ENCODE results near the gene OCA2. TPM values are rescaled to one million over a fixed set of nuclear protein-coding genes. Genes with fewer than 3 reads are reported as not detected.

OCA2 gene
- total and polyA plus RNA-seq, 2 experiments from 2014 or later: 0.49 to 0.63 TPM

DNA sequence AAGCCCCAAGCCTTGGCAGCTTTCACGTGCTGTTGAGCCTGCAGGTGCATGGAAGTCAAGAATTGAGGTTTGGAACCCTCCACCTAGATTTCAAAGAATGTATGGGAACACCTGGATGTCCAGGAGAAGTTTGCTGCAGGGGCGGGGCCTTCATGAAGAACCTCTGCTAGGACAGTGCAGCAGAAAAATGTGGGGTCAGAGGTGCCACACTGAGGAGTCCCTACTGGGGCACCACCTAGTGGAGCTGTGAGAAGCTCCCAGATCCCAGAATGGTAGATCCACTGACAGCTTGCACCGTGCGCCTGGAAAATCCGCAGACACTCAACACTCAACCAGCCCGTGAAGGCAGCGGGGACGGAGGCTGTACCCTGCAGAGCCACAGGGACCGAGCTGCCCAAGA lies 201.6 kb downstream of the OCA2 start:
- Histone ChIP-seq H3K36me3 (no peaks in the 10 kb centered on the region), H3K4me3 (no peak overlapping the region), H3K27ac (no peak overlapping the region), H3K9me3 (ENCODE audit: low read depth) (no peaks in the 10 kb centered on the region), H3K27me3 (no peaks in the 10 kb centered on the region), H3K4me1 (ENCODE audit: low read depth) (no peaks in the 10 kb centered on the region)
- no peak for DNase-seq (ENCODE audit: low read depth in 1 of 2, low spot score in 1 of 2)
- TF ChIP-seq, protein P1, sequence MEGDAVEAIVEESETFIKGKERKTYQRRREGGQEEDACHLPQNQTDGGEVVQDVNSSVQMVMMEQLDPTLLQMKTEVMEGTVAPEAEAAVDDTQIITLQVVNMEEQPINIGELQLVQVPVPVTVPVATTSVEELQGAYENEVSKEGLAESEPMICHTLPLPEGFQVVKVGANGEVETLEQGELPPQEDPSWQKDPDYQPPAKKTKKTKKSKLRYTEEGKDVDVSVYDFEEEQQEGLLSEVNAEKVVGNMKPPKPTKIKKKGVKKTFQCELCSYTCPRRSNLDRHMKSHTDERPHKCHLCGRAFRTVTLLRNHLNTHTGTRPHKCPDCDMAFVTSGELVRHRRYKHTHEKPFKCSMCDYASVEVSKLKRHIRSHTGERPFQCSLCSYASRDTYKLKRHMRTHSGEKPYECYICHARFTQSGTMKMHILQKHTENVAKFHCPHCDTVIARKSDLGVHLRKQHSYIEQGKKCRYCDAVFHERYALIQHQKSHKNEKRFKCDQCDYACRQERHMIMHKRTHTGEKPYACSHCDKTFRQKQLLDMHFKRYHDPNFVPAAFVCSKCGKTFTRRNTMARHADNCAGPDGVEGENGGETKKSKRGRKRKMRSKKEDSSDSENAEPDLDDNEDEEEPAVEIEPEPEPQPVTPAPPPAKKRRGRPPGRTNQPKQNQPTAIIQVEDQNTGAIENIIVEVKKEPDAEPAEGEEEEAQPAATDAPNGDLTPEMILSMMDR (IDR thresholded peaks at IDR 0.05; ENCODE audit: low read depth, low read length): no peak

DNA sequence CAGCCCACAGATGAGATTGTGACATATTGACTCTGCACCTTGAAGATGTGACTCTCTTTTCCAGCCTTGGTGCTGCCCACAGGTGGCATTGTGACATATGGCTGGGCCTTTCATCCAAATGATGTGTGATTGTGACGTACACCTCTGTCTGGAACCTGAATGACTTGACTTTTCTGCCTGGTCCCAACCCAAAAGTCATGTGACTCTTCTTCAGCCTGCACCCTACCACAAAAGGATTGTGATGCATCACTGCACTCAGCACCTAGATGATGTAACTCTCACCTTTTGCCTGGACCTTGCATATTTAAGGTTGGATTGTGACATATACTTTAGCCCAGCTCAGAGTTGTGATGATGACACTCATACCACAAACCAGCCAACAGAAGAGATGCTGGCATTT lies 204.5 kb downstream of the OCA2 start:
- H3K4me1 ChIP-seq (ENCODE audit: low read depth): no peaks in the 10 kb centered on the region
- H3K9me3 ChIP-seq (ENCODE audit: low read depth): no peaks in the 10 kb centered on the region
- no peaks in the 10 kb centered on the region for H3K27me3 ChIP-seq
- no peak overlapping the region for H3K27ac ChIP-seq
- no peak overlapping the region for H3K4me3 ChIP-seq
- TF ChIP-seq, protein P1 (IDR thresholded peaks at IDR 0.05; ENCODE audit: low read depth, low read length): no peak
- no peak for DNase-seq (ENCODE audit: low read depth in 1 of 2, low spot score in 1 of 2)
- H3K36me3 ChIP-seq: no peaks in the 10 kb centered on the region

DNA sequence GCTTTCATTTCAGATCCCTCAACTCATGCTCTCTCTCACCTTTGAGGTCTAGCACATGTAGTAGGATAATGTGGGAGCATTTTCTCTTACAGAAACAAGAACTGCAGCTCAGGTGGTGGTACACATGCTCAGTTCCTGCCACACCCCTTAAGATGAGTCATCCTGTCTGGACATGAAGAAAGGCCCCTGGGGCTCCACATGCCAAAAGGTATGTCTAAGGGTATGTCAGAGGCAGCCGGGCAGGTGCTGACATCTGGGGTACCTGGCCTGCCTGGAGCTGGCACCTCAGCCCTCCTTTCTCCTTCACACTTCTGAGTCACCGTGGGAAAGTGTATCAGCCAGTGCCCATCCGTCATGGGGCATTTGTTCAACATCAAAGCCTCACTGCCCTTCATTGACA lies 209.9 kb downstream of the OCA2 start:
- H3K36me3 ChIP-seq: no peaks in the 10 kb centered on the region
- no peak for DNase-seq (ENCODE audit: low read depth in 1 of 2, low spot score in 1 of 2)
- no peak overlapping the region for H3K27ac ChIP-seq
- TF ChIP-seq, protein P1 (IDR thresholded peaks at IDR 0.05; ENCODE audit: low read depth, low read length): no peak
- no peaks in the 10 kb centered on the region for H3K9me3 ChIP-seq (ENCODE audit: low read depth)
- no peaks in the 10 kb centered on the region for H3K4me1 ChIP-seq (ENCODE audit: low read depth)
- no peaks in the 10 kb centered on the region for H3K27me3 ChIP-seq
- H3K4me3 ChIP-seq: no peak overlapping the region

DNA sequence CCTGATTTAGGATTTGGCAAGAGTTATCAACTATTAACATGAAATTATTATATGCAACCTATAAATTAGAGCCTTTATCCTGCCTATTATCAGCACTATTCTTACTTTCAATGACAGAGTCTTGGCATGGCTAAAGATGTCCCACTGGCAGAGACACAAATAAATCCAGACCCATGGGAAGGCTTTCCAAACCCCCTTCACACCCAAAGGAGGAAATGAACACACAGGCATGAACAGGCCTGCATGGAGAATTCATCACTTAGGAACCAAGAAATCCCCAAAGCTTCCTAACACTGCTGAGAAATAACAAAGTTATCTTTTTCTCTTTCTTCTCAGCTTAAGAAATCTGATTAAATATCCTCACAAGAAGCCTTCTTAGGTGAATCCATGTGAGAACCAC lies 213.9 kb downstream of the OCA2 start:
- Histone ChIP-seq H3K4me1 (ENCODE audit: low read depth) (no peaks in the 10 kb centered on the region), H3K36me3 (no peaks in the 10 kb centered on the region), H3K27ac (no peak overlapping the region), H3K9me3 (ENCODE audit: low read depth) (no peaks in the 10 kb centered on the region), H3K27me3 (no peaks in the 10 kb centered on the region), H3K4me3 (no peak overlapping the region)
- TF ChIP-seq, protein P1 (IDR thresholded peaks at IDR 0.05; ENCODE audit: low read depth, low read length): no peak
- no peak for DNase-seq (ENCODE audit: low read depth in 1 of 2, low spot score in 1 of 2)

DNA sequence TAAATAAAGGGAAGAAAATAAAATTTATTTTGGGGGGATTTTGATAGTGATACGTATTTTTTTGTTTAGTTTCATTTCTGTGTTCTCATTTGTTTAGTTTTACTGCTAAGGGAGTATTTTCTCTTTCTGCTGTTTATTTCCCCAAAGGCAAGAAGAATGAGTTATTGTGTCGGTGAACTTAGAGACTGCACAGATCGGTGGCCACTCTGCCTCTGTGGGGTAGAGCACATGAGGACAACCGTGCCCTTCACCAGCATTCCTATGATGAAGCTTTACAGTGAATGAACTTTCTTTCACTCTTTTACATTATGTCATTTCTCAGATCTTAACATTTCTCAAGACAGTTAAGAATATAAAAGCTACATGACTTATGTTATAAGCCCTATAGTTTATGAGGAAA lies 214.4 kb downstream of the OCA2 start:
- Histone ChIP-seq H3K4me1 (ENCODE audit: low read depth) (no peaks in the 10 kb centered on the region), H3K27ac (no peak overlapping the region), H3K36me3 (no peaks in the 10 kb centered on the region), H3K27me3 (no peaks in the 10 kb centered on the region), H3K9me3 (ENCODE audit: low read depth) (no peaks in the 10 kb centered on the region), H3K4me3 (no peak overlapping the region)
- DNase-seq (ENCODE audit: low read depth in 1 of 2, low spot score in 1 of 2): no peak
- TF ChIP-seq, protein P1 (IDR thresholded peaks at IDR 0.05; ENCODE audit: low read depth, low read length): no peak

DNA sequence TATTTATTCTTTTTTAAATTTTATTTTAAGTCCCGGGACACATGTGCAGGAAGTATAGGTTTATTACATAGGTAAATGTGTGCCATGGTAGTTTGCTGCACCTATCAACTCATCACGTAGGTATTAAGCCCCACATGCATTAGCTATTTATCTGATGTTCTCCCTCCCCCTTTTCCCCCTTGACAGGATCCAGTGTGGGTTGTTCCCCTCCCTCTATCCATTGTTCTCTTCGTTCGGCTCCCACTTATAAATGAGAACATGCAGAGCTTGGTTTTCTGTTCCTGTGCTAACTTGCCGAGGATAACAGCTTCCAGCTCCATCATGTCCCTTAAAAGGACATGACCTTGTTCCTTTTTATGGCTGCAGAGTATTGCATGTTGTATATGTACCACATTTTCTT lies 220.3 kb downstream of the OCA2 start:
- DNase-seq (ENCODE audit: low read depth in 1 of 2, low spot score in 1 of 2): no peak
- H3K4me3 ChIP-seq: no peak overlapping the region
- no peaks in the 10 kb centered on the region for H3K4me1 ChIP-seq (ENCODE audit: low read depth)
- TF ChIP-seq, protein P1 (IDR thresholded peaks at IDR 0.05; ENCODE audit: low read depth, low read length): no peak
- H3K36me3 ChIP-seq: no peaks in the 10 kb centered on the region
- H3K27me3 ChIP-seq: no peaks in the 10 kb centered on the region
- no peak overlapping the region for H3K27ac ChIP-seq
- H3K9me3 ChIP-seq (ENCODE audit: low read depth): no peaks in the 10 kb centered on the region

Data from cardiac muscle cell (in vitro differentiated cells and primary cell).